Lower lobe of right lung (tissue), 2 donors: ENCODE data around the gene DPYSL3. TPM values are rescaled to one million over a fixed set of nuclear protein-coding genes. Genes with fewer than 3 reads are reported as not detected.
A peak's percentile ranks its signal among the peaks of the same experiment; 100 is the strongest.

ENCODE experiments used
- ATAC-seq, 2 donors: fragments of 200-7000 bp; cut with Tn5 transposase; one replicate each; pipeline ENCODE4 v1.9.1; 2020 to 2022; ENCODE audit warnings: mild to moderate bottlenecking in 2 of 2, moderate library complexity in 2 of 2
- DNase-seq: peaks from one replicate; pipeline ENCODE4 v3.0.0-alpha.2; 2020
- H3K27ac ChIP-seq: fragments of 200-600 bp; one replicate; pipeline ENCODE4 v1.8.0; 2022
- H3K27me3 ChIP-seq: fragments of 200-600 bp; one replicate; pipeline ENCODE4 v1.8.0; 2022; ENCODE audit warnings: low read depth
- H3K36me3 ChIP-seq: fragments of 200-600 bp; one replicate; pipeline ENCODE4 v1.8.0; 2022; ENCODE audit warnings: mild to moderate bottlenecking
- H3K4me1 ChIP-seq: fragments of 200-600 bp; one replicate; pipeline ENCODE4 v1.8.0; 2022
- H3K4me3 ChIP-seq: fragments of 200-600 bp; one replicate; pipeline ENCODE4 v1.8.0; 2022; ENCODE audit warnings: mild to moderate bottlenecking
- H3K9me3 ChIP-seq: fragments of 200-600 bp; one replicate; pipeline ENCODE4 v1.8.0; 2022
- intact Hi-C: fragments of 100-400 bp; cut with DNase I; formaldehyde crosslinking; loops from one replicate; pipeline ENCODE4 v1.11.0; 2022
- total RNA-seq: library from RNA; stranded (reverse); fragmentation: NEBNext Ultra II Directional; extraction: Animal tissue kit (Norgen Biotek cat#: 25700); gene quantifications from one replicate; pipeline ENCODE4 v1.2.1, GENCODE V29; 2021
- TF ChIP-seq, protein P1 (sequence below): fragments of 200-600 bp; IDR thresholded peaks from one replicate; pipeline ENCODE4 v1.8.0; 2022; ENCODE audit warnings: antibody characterized with exemption, mild to moderate bottlenecking
- donor health status: DM: no; HTN: yes; CAD: no; lungs with severe emphysema.

Gene DPYSL3
- total RNA-seq, 1 donor from 2014 or later, result 45.7 TPM

DNA sequence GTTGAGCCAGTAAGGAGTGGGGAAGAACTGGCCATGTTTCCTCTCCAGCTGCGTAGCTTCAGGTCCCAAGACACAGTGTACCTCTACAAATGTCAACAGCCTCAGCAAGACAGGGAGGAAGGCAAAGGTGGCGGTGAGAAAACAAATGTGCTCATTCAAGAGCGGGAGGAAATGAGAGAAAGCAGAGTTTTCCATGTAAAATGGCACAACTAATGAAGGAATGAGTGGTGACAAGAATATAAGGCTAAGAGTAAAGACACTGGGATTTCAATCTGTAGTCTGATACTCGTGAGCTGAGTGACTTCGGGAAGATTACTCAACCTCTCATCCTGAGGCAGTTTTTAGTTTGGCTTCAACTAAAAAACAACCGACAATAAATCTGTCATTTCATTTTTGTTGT is 67.6 kb downstream of the DPYSL3 start:
- ATAC-seq (no peak), DNase-seq (no peak)
- no peak overlapping the region for H3K4me3 ChIP-seq
- no peaks in the 10 kb centered on the region for H3K27me3 ChIP-seq
- H3K4me1 ChIP-seq, result peaks cover 19% of the 10 kb centered on the region
- H3K27ac ChIP-seq, result no peak overlapping the region
- TF ChIP-seq, protein P1, sequence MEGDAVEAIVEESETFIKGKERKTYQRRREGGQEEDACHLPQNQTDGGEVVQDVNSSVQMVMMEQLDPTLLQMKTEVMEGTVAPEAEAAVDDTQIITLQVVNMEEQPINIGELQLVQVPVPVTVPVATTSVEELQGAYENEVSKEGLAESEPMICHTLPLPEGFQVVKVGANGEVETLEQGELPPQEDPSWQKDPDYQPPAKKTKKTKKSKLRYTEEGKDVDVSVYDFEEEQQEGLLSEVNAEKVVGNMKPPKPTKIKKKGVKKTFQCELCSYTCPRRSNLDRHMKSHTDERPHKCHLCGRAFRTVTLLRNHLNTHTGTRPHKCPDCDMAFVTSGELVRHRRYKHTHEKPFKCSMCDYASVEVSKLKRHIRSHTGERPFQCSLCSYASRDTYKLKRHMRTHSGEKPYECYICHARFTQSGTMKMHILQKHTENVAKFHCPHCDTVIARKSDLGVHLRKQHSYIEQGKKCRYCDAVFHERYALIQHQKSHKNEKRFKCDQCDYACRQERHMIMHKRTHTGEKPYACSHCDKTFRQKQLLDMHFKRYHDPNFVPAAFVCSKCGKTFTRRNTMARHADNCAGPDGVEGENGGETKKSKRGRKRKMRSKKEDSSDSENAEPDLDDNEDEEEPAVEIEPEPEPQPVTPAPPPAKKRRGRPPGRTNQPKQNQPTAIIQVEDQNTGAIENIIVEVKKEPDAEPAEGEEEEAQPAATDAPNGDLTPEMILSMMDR, result no peak
- H3K9me3 ChIP-seq, result no peaks in the 10 kb centered on the region
- intact Hi-C loops, result no loop called here
- H3K36me3 ChIP-seq, result no peaks in the 10 kb centered on the region

DNA sequence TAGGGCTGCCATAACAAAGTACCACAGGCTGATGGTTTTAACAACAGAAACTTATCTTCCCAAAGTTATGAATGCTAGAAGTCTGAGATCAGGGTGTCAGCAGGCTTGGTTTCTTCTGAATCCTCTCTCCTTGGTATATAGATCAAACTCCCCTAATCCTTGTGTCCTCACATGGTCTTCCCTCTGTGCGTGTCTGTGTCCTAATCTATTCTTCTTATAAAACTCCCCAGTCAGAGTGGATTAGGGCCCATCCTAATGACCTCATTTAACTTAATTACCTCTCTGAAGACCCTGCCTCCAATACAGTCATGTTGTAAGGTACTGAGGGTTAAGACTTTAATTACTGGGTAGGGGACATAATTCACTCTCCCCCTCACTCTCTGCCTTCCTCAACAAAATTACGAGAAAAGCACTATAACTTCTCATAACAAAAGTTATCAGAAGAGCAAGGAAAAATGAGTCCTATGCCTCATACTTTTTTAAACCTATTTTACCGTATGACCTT is 68.6 kb downstream of the DPYSL3 start:
- Histone ChIP-seq H3K4me3 (no peak overlapping the region), H3K4me1 (peaks cover 17% of the 10 kb centered on the region), H3K27ac (no peak overlapping the region), H3K36me3 (no peaks in the 10 kb centered on the region), H3K9me3 (no peaks in the 10 kb centered on the region), H3K27me3 (no peaks in the 10 kb centered on the region)
- intact Hi-C loops, result no loop called here
- TF ChIP-seq, protein P1, result no peak
- DNase-seq (no peak), ATAC-seq (no peak)

DNA sequence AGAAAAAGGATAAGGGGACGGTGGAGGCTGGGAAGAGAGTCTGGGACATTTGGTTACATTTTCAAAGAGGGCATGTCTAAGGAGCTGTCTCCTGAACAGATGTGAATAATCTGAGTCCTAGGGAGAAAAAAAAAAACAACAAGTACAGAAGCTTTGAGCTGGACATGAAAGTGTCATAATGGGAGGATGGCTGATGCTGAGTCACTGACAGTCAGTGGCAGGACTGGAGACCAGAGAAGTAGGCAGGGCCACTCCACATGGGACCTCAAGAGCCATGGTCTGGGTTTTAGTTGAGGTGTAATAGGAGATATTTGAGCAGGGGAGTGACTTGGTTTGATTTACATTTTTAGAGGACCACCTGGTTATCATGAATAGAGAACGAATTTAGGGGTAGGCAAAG is 70.6 kb downstream of the DPYSL3 start:
- Histone ChIP-seq H3K4me1 (peaks cover 20% of the 10 kb centered on the region), H3K9me3 (no peaks in the 10 kb centered on the region), H3K36me3 (no peaks in the 10 kb centered on the region), H3K27me3 (no peaks in the 10 kb centered on the region), H3K4me3 (no peak overlapping the region), H3K27ac (no peak overlapping the region)
- DNase-seq (no peak), ATAC-seq (no peak)
- intact Hi-C loops, result no loop called here
- TF ChIP-seq, protein P1, result no peak

DNA sequence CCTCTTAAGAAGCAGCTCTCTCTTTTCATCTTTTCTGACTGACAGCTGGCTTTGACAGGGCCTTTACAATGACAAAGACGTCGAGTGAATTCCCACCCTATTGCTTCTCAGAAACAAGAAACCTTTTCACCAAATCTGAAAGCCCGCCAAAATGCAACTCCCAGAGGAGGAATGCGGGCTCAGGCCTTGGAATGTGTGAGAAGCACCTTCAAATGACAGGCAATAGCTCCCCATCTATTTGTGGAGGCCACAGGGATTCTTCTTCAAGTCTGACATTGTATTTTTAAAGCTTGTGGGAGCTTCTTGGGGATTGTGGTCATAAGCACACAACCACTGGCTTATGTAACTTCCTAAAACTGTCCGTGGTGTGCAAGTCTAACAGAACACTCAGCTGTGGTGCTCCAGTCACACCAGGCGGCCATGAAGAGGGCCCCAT is 72.7 kb downstream of the DPYSL3 start:
- Histone ChIP-seq H3K4me1 (peaks cover 24% of the 10 kb centered on the region), H3K36me3 (no peaks in the 10 kb centered on the region), H3K27me3 (no peaks in the 10 kb centered on the region), H3K4me3 (no peak overlapping the region), H3K9me3 (no peaks in the 10 kb centered on the region), H3K27ac (no peak overlapping the region)
- intact Hi-C loops, result no loop called here
- TF ChIP-seq, protein P1, result no peak
- DNase-seq (no peak), ATAC-seq (peak in 1 of 2 donors; percentile 61)

DNA sequence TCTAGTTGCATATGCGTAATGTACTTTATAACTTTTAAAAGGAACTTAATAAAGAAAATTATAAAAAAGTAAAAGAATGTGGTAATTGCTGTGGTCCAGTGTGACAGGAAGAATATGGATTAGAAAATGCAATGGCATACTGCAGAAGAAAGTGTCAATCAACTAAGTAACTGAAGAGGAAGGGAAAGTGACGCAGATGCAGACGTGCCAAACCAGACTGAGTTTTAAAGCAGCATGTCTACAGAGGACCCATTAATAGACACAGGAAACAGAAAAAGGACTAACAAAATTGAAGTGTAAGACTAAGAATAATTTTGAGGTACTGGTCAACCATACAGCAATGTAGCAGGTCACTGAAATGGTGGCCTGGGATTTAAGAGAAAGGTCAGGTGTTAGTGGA is 73.3 kb downstream of the DPYSL3 start:
- no peaks in the 10 kb centered on the region for H3K27me3 ChIP-seq
- no peaks in the 10 kb centered on the region for H3K9me3 ChIP-seq
- no peak overlapping the region for H3K27ac ChIP-seq
- H3K36me3 ChIP-seq, result no peaks in the 10 kb centered on the region
- DNase-seq (no peak), ATAC-seq (no peak)
- no peak overlapping the region for H3K4me3 ChIP-seq
- TF ChIP-seq, protein P1, result no peak
- H3K4me1 ChIP-seq, result peaks cover 18% of the 10 kb centered on the region
- intact Hi-C loops, result no loop called here

DNA sequence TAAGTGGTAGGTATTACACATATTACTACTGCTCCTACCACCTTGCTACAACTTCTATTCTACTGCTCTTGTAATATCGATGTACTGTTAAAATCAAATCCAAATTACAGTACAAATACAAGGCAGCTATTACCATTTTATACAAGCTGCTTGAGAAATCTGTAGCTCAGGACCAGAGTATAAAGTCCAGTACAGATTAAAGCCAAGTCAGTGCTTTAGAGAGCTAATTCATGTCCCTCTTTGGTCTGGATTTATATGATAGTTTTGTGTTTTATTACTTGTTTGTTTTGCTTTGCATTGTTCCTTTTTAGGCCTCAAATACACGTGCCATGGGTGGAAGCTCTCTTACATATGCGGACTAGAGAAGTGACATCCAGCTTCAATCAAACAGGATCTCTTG is 75.8 kb downstream of the DPYSL3 start:
- H3K36me3 ChIP-seq, result no peaks in the 10 kb centered on the region
- H3K27me3 ChIP-seq, result no peaks in the 10 kb centered on the region
- TF ChIP-seq, protein P1, result no peak
- no peaks in the 10 kb centered on the region for H3K9me3 ChIP-seq
- ATAC-seq (no peak), DNase-seq (no peak)
- intact Hi-C loops, result no loop called here
- peaks cover 18% of the 10 kb centered on the region for H3K4me1 ChIP-seq
- H3K27ac ChIP-seq, result no peak overlapping the region
- H3K4me3 ChIP-seq, result no peak overlapping the region
